HG03442 (cell line): Measurements from ENCODE around the gene ZNF865.

ENCODE experiments used
- ATAC-seq: cut with Tn5 transposase; IDR thresholded peaks from one replicate; pipeline ENCODE4 v1.9.1; 2021; ENCODE audit warnings: mild to moderate bottlenecking, moderate library complexity; ENCODE audit not compliant: unreplicated experiment

The ZNF865 gene

GRCh38 chr19:55586976-55587668 lies 18.3 kb upstream of the ZNF865 start:
- peak; percentile 92 for ATAC-seq

- ATAC-seq = no peak
Observed at GRCh38 chr19:55588738-55589137, 16.7 kb upstream of the ZNF865 start.

GRCh38 chr19:55590109-55590508 lies 15.3 kb upstream of the ZNF865 start:
- ATAC-seq = no peak

- no peak for ATAC-seq
Observed at GRCh38 chr19:55590617-55591016, 14.8 kb upstream of the ZNF865 start.

DNA sequence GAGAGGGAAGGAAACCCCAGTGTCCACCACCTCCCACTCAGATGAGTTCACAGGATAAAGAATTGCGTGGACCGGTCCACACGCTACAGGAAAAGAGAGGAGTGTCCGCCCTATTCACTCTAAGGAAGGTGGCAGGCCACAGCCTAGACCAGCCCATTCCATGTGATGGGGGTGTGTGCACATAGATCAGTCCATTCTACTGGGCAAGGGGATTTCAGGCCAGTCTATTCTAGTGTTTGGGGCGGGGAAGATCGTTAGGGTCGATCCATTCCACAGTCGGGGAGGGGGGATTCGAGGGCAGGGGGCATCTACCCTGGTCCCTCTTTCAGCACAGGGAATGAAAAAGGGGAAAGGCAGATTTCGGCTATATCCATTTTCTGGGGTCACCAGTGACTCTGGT lies 13.9 kb upstream of the ZNF865 start:
- no peak for ATAC-seq

DNA sequence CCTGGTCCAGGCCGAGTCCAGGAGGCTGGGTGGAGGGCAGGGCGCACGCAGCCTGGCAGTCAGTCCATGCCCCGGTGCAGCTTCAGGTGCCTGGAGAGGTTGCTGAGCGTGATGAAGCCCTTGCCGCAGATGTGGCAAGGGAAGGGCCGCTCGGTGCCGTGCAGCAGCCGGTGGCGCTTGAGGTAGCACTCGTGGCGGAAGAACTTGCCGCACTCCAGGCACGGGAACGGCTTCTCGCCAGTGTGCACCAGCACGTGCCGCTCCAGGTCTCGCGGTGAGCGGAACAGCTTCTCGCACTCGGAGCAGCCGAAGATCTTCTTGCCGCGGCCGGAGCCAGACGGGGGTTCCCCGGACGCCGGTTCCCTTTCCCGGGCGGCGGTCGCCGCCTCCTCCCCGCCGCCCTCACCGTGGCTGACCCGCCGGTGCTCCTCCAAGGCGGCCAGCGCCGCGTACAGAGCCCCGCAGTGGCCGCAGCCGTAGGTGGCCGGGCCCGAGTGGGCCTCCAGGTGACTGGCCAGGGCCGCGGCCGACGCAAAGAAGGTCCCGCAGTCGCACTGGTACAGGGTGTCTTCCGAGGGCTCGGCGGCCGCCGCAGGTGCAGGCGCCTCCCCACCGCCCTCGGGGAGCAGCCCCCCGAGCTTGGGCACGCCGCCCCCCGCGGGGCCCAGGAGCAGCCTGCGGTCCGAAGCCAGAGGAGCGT lies 12.9 kb upstream of the ZNF865 start:
- no peak for ATAC-seq

GRCh38 chr19:55593096-55593772 lies 12.2 kb upstream of the ZNF865 start:
- ATAC-seq = no peak

DNA sequence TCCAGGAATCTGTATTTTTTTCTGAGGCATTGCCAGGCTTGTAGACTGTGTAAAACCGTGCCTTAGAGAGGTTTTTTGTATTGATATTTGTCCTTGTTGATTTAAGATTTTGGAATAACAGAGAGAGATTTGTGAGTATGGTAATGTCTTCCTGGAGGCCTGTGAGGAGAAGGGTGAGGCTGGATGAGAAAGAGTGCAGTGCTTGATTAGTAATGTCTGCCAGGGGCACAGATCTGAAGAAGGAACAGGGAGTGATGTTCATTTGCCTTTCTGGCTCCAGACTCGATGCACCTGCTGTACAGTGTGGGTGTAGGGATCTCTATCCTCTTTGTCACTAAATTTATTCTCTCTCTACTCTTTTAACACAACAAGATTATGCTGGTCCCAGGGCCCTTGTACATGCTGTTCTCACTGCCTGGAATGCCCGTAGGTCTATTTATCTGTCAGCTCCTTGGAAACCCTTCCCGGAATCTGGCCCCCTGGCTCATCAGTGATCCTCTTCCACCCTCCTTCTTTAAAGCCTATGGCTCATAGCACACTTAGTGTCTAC lies 10.4 kb upstream of the ZNF865 start:
- no peak for ATAC-seq

GRCh38 chr19:55596304-55596703 lies 9.1 kb upstream of the ZNF865 start:
- no peak for ATAC-seq

GRCh38 chr19:55597501-55597921 lies 7.9 kb upstream of the ZNF865 start:
- no peak for ATAC-seq

GRCh38 chr19:55598034-55598433 lies 7.4 kb upstream of the ZNF865 start:
- ATAC-seq = no peak

DNA sequence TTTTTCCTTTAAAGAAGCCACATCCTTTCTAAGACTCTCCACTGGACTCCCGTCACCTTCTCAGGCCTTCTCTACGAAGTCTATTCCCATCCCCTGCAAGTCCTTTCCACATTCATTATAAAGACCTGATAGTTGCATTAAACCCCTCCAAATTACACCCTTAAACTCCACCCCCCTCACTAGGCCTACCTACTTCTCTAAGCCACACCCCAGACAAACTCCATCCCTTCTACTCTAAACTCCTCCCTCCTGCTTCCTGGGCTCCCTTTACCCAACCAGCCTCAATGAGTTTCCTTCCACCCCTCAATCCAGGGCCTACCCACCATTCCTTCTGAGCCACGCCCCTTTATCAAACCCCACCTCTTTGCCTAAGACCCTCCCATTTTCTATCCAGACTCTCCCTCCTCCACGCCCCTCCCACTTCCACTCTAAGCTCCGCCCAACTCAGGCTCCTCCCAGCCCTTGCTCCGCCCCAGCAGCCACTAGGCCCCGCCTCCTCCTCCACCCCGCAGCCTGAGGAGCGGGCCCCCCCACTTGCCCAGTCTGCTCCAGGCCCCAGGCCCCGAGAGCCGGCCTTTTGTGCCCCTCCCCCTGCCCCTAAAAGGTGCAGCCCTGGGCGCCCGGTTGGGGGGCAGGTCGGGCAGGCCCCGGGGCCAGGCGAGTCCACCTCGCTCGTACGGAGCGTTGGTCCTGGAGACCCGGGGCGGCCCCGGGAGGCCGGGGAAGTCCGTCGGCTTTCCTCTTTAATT lies 6.6 kb upstream of the ZNF865 start:
- ATAC-seq = peak; percentile 51

- peak; percentile 44 for ATAC-seq
Observed at GRCh38 chr19:55599468-55599841, 6.0 kb upstream of the ZNF865 start, which contains the start of gene FIZ1. Gene FIZ1, minus strand, starts transcription at chr19:55599517. Its CDS starts 1,652 bp downstream, at chr19:55597865.

DNA sequence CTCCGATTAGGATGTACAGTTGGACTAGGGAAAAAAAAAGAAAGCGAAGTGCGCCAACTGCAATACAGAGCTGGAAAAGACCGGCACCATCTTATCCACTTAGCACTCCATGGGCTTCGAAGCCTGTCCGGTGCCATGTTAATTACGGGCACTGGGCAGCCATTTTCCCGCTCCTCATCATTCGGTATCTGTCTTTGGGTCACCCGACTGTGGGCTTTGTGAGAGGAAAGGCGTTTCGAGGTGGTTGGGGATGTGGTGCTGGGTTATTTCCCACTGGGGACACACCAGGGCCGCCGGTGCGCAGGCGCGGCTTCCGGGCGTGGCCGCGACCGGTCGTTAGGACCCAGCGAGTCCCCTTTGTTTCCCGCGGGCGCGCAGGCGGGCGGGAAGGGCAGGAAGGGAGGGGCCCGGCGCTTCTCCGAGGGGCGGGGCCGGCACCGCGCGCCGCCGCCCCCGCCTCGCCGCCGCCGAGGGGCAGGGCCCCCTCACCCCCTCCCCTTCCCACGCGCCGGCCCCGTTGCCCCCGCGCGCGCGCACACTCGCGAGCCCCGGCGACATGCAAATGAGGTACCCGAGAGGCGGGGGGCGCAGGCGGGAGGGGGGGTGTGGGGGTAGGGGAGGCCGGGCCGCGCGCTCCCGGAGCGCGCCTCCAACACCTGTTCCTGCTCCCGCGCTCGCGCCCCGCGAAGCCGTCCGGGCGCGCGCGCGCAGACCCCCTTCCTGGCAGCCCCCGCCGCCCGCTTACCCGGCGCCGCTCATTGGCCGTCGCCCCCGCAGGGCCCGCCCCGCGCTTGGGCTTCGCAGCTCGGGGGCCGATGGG lies 5.4 kb upstream of the ZNF865 start, which contains the start of gene ZNF524:
Gene ZNF524, plus strand, starts transcription at position 447 of the 820 bp plus-strand sequence. CDS start 1,825 bp downstream, outside the sequence.
- peak; percentile 35 for ATAC-seq

DNA sequence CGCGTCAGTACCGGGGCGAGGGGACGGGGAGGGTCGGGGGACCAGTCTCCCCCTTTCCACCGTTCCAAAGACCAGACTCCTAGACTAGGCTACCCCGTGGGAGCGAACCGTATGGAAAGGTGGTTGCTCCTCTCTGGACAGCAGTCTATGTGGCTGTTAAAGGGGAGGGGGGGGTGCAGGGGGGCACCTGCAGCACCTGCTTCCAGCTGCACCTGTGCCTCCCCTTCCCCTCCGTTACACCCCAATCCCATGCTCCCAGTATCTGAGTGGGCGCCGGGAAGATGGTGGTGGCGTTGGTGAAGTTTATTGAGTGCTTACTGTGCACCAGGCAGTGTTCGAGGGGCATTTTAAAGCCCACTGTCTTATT lies 4.8 kb upstream of the ZNF865 start:
- no peak for ATAC-seq

DNA sequence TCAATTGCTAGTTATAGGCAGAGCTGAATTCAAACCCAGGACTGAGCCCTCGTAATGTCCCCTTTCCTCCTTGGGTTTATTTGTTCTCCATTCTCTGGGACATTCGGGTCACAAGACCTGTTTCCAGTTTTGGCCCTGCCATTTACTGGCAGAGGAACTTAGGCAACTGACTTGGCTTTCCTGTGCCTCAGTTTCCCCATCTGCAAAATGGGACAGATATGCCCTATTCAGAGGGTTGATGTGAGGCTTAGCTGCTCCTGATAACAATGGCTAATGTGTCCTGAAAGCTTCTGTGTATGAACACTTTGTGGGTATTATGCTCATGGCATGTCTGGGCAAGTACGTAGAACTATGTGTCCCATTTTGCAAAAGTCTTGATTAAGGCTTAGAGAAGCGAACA lies 4.4 kb upstream of the ZNF865 start:
- no peak for ATAC-seq

DNA sequence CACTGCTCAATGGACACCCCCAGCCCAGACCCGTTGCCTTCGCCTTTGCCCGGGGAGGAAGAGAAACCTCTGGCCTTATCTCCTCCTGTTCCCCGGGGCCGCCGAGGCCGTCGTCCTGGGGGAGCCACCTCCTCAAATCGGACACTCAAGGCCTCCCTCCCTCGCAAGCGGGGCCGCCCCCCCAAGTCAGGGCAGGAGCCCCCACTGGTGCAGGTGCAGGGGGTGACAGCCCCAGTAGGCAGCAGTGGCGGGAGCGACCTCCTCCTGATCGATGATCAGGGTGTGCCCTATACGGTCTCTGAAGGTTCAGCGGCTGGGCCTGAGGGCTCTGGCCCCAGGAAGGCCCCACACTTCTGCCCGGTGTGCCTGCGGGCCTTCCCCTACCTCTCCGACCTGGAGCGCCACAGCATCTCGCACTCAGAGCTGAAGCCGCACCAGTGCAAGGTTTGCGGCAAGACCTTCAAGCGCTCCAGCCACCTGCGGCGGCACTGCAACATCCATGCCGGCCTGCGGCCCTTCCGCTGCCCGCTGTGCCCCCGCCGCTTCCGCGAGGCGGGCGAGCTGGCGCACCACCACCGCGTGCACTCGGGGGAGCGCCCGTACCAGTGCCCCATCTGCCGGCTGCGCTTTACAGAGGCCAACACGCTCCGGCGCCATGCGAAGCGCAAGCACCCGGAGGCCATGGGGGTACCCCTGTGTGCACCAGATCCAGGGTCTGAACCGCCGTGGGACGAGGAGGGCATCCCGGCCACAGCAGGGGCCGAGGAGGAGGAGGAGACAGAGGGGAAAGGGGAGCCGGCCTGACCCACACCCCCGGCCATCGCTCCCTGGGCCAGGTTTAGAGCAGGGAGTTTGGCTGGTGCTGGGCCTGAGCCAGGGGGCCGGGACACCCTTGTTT lies 3.1 kb upstream of the ZNF865 start:
- no peak for ATAC-seq

DNA sequence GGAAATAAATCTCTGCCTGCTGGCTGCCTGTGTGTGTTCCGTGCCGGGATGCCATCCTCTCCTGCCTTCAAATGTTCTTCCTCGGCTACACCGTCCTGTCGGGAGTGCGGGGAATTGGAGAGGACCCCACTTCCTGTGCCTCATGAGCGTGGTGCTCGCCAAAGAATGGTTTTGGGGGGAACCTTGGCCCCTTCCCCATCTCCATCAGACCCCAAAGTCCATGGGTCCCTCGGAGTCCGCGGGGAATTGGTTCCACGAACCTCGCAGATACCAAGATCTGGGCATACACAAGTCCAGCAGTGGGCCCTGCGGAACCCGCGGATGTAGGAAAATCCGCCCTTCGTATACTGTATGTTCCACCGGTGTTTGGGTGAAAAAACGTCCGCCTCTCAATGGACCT lies 2.3 kb upstream of the ZNF865 start:
- ATAC-seq = no peak
